Ascending aorta (tissue), 2 donors: ENCODE results near the gene CPED1. TPM values are rescaled to one million over a fixed set of nuclear protein-coding genes. Genes with fewer than 3 reads are reported as not detected.
"Not testable (repeated sequence)": the region's sequence is repeated elsewhere in the genome, so short reads cannot be mapped to it uniquely, and the experiment has no call there.

Experiments
- DNase-seq, 2 donors: peaks; one replicate each; pipeline ENCODE4 v3.0.0-alpha.2; 2019; ENCODE audit warnings: low spot score in 2 of 2
- H3K27ac ChIP-seq, 2 donors: fragments of 200-600 bp; sonication (generic); one replicate each; pipeline ENCODE4 v1.5.1; 2016 to 2017; ENCODE audit warnings: mild to moderate bottlenecking in 1 of 2
- H3K27me3 ChIP-seq: fragments of 200-600 bp; sonication (generic); one replicate; pipeline ENCODE4 v1.5.1; 2017
- H3K36me3 ChIP-seq, 2 donors: fragments of 200-600 bp; sonication (generic); one replicate each; pipeline ENCODE4 v1.5.1; 2016
- H3K4me1 ChIP-seq, 2 donors: fragments of 200-600 bp; sonication (generic); one replicate each; pipeline ENCODE4 v1.5.1; 2016 to 2017; ENCODE audit warnings: mild to moderate bottlenecking in 1 of 2
- H3K4me3 ChIP-seq, 2 donors: fragments of 200-600 bp; sonication (generic); one replicate each; pipeline ENCODE4 v1.5.1; 2016 to 2017; ENCODE audit warnings: mild to moderate bottlenecking in 1 of 2
- H3K9me3 ChIP-seq, 2 donors: fragments of 200-600 bp; sonication (generic); one replicate each; pipeline ENCODE4 v1.5.1; 2016
- intact Hi-C: fragments of 100-400 bp; cut with DNase I; formaldehyde crosslinking; loops from one replicate; pipeline ENCODE4 v1.15.1; 2023
- total RNA-seq: library from RNA; depleted of rRNA; stranded (reverse); fragments of >200 nt; gene quantifications from one replicate; pipeline ENCODE4 v1.1.0, GENCODE V29; 2016
- TF ChIP-seq, protein P1 (sequence below), 3 experiments: fragments of 200-600 bp in 2 of 3; fragments of 450-650 bp in 1 of 3; sonication (generic) in 2 of 3; IDR thresholded peaks; one replicate each; pipeline ENCODE4 v1.5.1; 2016 to 2019; ENCODE audit warnings: antibody characterized with exemption in 3 of 3, mild to moderate bottlenecking in 1 of 3, moderate library complexity in 1 of 3

Gene CPED1
- total RNA-seq, 1 donor from 2014 or later, result 69.5 TPM

DNA sequence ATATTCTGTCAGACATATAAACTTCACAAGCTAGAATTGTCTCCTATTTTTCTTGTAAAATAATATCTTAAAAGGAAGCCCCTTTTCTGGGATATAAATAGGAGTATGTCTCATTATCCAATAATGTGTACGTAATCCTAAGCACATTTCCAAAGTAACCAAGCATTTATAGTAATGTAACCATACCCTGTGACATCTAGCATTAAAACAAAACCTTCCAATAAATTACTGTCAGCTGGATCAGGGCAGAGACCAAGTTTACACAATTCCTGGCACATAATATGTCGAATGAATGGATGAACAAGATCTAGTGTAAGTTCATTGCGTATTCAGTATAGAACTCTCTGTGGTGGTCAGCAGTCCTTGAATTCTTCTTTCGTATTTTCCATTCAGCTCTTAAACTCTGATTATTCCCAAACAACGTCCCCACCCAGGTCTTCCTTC is 14.3 kb downstream of the CPED1 start:
- intact Hi-C loops, result loop anchor here (2.0 kb wide), 1 partner anchor 16 kb away; no protein-coding TSS in a partner anchor
- no peak for DNase-seq
- no peaks in the 10 kb centered on the region for H3K36me3 ChIP-seq
- H3K9me3 ChIP-seq, result no peaks in the 10 kb centered on the region
- peak overlapping the region; percentile 83 to 88 for H3K27ac ChIP-seq
- TF ChIP-seq, protein P1, sequence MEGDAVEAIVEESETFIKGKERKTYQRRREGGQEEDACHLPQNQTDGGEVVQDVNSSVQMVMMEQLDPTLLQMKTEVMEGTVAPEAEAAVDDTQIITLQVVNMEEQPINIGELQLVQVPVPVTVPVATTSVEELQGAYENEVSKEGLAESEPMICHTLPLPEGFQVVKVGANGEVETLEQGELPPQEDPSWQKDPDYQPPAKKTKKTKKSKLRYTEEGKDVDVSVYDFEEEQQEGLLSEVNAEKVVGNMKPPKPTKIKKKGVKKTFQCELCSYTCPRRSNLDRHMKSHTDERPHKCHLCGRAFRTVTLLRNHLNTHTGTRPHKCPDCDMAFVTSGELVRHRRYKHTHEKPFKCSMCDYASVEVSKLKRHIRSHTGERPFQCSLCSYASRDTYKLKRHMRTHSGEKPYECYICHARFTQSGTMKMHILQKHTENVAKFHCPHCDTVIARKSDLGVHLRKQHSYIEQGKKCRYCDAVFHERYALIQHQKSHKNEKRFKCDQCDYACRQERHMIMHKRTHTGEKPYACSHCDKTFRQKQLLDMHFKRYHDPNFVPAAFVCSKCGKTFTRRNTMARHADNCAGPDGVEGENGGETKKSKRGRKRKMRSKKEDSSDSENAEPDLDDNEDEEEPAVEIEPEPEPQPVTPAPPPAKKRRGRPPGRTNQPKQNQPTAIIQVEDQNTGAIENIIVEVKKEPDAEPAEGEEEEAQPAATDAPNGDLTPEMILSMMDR (IDR thresholded peaks at IDR 0.05), result no peak
- H3K4me3 ChIP-seq, result no peak overlapping the region
- H3K27me3 ChIP-seq, result no peaks in the 10 kb centered on the region
- H3K4me1 ChIP-seq, result peaks cover 2 to 43% of the 10 kb centered on the region in 2 donors

DNA sequence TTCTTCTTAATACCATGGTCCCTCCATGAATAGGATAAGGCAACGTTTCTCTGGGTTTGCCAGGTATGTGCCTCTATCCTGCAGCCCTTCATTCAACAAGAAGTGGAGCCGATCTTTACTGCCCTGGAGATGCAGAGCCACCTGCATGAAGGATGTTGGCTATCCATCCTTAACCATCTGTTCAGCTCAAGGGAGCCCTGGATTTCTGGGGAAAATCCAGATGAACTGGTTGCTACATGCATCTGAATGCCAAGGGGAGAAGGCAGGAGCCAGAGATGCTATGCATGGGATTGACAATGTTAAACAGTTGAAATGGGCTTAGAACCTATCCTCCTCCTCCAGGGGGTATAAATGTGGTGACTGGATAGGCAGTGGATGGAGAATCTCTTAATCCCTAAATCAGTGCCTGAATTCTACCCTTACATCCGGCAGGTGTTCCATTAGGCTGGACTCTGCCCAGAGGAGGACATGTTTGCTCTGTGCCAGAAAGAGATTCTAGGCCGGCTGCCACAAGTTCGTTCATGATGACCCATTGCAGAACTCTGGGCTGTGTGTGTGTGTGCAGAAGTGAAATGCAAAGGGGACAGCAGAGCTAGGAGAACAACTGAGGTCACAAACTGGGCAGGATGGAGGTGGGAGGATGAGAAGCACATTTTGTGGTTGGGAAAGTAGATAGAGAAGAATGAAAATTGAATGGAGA is 15.6 kb downstream of the CPED1 start:
- peak overlapping the region; percentile 83 to 88 for H3K27ac ChIP-seq
- H3K36me3 ChIP-seq, result no peaks in the 10 kb centered on the region
- no peak overlapping the region for H3K4me3 ChIP-seq
- intact Hi-C loops, result loop anchor here (2.0 kb wide), 1 partner anchor 15 kb away; no protein-coding TSS in a partner anchor
- TF ChIP-seq, protein P1 (IDR thresholded peaks at IDR 0.05), result no peak
- H3K9me3 ChIP-seq, result no peaks in the 10 kb centered on the region
- peaks cover 2 to 49% of the 10 kb centered on the region in 2 donors for H3K4me1 ChIP-seq
- H3K27me3 ChIP-seq, result no peaks in the 10 kb centered on the region
- no peak for DNase-seq

DNA sequence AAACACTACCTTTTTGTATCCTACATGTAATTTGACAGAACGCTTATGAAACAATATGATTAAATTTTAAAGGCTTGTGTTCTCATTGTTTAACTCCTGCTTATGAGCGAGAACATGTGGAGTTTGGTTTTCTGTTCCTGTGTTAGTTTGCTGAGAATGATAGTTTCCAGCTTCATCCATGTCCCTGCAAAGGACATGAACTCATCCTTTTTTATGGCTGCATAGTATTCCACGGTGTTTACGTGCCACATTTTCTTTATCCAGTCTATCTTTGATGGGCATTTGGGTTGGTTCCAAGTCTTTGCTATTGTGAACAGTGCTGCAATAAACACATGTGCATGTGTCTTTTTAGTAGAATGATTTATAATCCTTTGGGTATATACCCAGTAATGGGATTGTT is 16.5 kb downstream of the CPED1 start:
- H3K27me3 ChIP-seq, H3K36me3 ChIP-seq, H3K4me3 ChIP-seq, H3K9me3 ChIP-seq, intact Hi-C loops, DNase-seq: not testable (repeated sequence)
- H3K27ac ChIP-seq, result peak overlapping the region in 1 of 2 donors; percentile 88
- H3K4me1 ChIP-seq, result peaks cover 0 to 45% of the 10 kb centered on the region in 2 donors

DNA sequence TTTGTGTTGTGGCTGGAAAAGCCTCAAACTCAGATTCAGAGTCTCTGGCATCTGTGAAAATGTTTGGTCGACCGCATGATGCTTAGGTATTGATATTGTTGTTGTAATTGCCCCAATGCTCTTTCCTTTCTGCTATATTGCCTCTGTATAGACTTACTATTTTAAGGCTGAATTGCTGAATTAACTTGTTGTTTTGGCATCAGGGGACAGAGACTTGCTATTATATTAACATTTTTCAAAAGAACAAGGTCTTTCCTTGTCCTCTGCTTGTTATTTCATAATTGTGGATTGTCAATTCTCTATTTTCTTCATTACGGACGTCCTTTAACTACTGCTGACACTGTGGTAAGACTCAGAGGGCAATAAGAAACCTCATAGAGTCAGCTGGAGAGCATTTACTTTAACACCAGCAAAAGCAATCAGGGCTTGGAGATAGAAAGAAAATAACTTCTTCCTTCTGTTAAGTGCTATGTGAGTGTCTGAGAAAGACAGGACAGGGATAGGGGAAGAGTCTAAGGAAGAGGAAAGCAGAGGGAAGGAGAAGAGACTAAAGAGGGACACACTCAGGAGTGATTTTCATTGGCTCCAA is 17.6 kb downstream of the CPED1 start:
- intact Hi-C loops, result no loop called here
- H3K27ac ChIP-seq, result peak overlapping the region; percentile 14 to 27

DNA sequence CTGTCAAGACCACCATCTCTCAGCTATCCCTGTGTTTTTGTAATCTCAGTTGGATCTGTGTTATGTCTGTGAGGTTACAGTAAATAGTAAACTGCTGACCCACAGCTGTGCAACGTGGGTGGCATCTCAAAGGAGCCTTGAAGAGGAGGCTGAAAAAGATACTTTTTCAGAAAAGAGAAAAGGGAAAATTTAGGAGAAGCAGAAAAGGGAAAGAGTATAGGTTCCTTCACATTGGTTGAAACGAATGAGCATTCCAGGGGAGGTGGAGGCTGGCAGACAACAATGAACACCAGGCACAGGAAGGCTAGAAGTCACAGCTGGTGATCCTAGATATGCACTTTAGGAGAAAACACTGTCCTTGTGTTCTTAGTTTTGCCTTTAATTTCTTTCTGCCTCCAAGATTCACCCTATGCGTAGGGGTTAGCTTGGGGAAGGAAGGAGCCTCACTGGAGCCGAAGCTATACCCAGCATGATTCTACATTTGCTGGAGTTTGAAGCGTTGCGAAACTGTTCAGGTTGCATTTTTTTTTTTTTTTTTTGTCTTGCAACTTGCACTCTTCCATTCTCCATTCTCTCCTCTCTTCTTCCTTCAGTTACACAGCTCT is 18.3 kb downstream of the CPED1 start:
- H3K4me1 ChIP-seq, result peaks cover 2 to 40% of the 10 kb centered on the region in 2 donors

More for the DNA sequence above, 17.6 kb downstream of the CPED1 start:
- Histone ChIP-seq H3K9me3 (no peaks in the 10 kb centered on the region), H3K27me3 (no peaks in the 10 kb centered on the region), H3K4me3 (no peak overlapping the region), H3K4me1 (peaks cover 0 to 44% of the 10 kb centered on the region in 2 donors), H3K36me3 (no peaks in the 10 kb centered on the region)
- TF ChIP-seq, protein P1 (IDR thresholded peaks at IDR 0.05), result no peak
- no peak for DNase-seq

More for the DNA sequence above, 18.3 kb downstream of the CPED1 start:
- no peak for DNase-seq
- Histone ChIP-seq H3K9me3 (no peaks in the 10 kb centered on the region), H3K27me3 (no peaks in the 10 kb centered on the region), H3K4me3 (no peak overlapping the region), H3K27ac (peak overlapping the region; percentile 14 to 27), H3K36me3 (no peaks in the 10 kb centered on the region)
- intact Hi-C loops, result no loop called here
- TF ChIP-seq, protein P1 (IDR thresholded peaks at IDR 0.05), result no peak
